CD4-positive, alpha-beta T cell treated with Interferon alpha-2 for 1 hour (primary cell): Measurements from ENCODE around the gene GOLGA8S.
"Not testable (repeated sequence)": the region's sequence is repeated elsewhere in the genome, so short reads cannot be mapped to it uniquely, and the experiment has no call there.

ENCODE experiments used
- DNase-seq, 2 donors: peaks; one replicate each; pipeline ENCODE4 v3.0.0-alpha.2; 2020 to 2022

The GOLGA8S gene

GRCh38 chr15:23354448-23354847, at the start of gene GOLGA8S:
Gene GOLGA8S (plus strand): TSS chr15:23354748. CDS start chr15:23354810, 62 bp downstream.
- not testable (repeated sequence) for DNase-seq

- DNase-seq, result not testable (repeated sequence)
Measured at GRCh38 chr15:23304805-23305204, 49.7 kb upstream of the GOLGA8S start.

GRCh38 chr15:23305921-23306320, 48.6 kb upstream of the GOLGA8S start:
- not testable (repeated sequence) for DNase-seq

- not testable (repeated sequence) for DNase-seq
Measured at GRCh38 chr15:23311233-23311632, 43.3 kb upstream of the GOLGA8S start.

- DNase-seq, result not testable (repeated sequence)
Measured at GRCh38 chr15:23334096-23334495, 20.5 kb upstream of the GOLGA8S start, which contains the start of gene GOLGA6L26. Gene GOLGA6L26 (minus strand): TSS chr15:23334196. CDS start chr15:23334135, 61 bp downstream.

- DNase-seq, result not testable (repeated sequence)
Measured at GRCh38 chr15:23362622-23363021, 8.1 kb downstream of the GOLGA8S start.

- not testable (repeated sequence) for DNase-seq
Measured at GRCh38 chr15:23364261-23364660, 9.7 kb downstream of the GOLGA8S start.

- no peak for DNase-seq
Measured at GRCh38 chr15:23370578-23370977, 16.0 kb downstream of the GOLGA8S start.

GRCh38 chr15:23371134-23371533, 16.6 kb downstream of the GOLGA8S start:
- DNase-seq, result not testable (repeated sequence)

GRCh38 chr15:23371868-23372267, 17.3 kb downstream of the GOLGA8S start:
- DNase-seq, result not testable (repeated sequence)

- no peak for DNase-seq
Measured at GRCh38 chr15:23372284-23372683, 17.7 kb downstream of the GOLGA8S start.

GRCh38 chr15:23372891-23373600, 18.5 kb downstream of the GOLGA8S start:
- not testable (repeated sequence) for DNase-seq

GRCh38 chr15:23374226-23374625, 19.7 kb downstream of the GOLGA8S start:
- DNase-seq, result not testable (repeated sequence)

GRCh38 chr15:23378946-23379345, 24.4 kb downstream of the GOLGA8S start:
- not testable (repeated sequence) for DNase-seq

GRCh38 chr15:23380700-23381099, 26.2 kb downstream of the GOLGA8S start:
- not testable (repeated sequence) for DNase-seq

GRCh38 chr15:23381192-23381591, 26.6 kb downstream of the GOLGA8S start:
- DNase-seq, result not testable (repeated sequence)

- no peak for DNase-seq
Measured at GRCh38 chr15:23384371-23384770, 29.8 kb downstream of the GOLGA8S start.

GRCh38 chr15:23385886-23386430, 31.4 kb downstream of the GOLGA8S start:
- DNase-seq, result no peak

- no peak for DNase-seq
Measured at GRCh38 chr15:23387621-23388190, 33.2 kb downstream of the GOLGA8S start.

- no peak for DNase-seq
Measured at GRCh38 chr15:23395030-23395692, 40.6 kb downstream of the GOLGA8S start.

- no peak for DNase-seq
Measured at GRCh38 chr15:23395832-23396231, 41.3 kb downstream of the GOLGA8S start.

- DNase-seq, result no peak
Measured at GRCh38 chr15:23397779-23398178, 43.2 kb downstream of the GOLGA8S start.

- DNase-seq, result not testable (repeated sequence)
Measured at GRCh38 chr15:23398357-23398756, 43.8 kb downstream of the GOLGA8S start.
